ENCODE measurements around the gene NDUFB4.

Gene NDUFB4

DNA sequence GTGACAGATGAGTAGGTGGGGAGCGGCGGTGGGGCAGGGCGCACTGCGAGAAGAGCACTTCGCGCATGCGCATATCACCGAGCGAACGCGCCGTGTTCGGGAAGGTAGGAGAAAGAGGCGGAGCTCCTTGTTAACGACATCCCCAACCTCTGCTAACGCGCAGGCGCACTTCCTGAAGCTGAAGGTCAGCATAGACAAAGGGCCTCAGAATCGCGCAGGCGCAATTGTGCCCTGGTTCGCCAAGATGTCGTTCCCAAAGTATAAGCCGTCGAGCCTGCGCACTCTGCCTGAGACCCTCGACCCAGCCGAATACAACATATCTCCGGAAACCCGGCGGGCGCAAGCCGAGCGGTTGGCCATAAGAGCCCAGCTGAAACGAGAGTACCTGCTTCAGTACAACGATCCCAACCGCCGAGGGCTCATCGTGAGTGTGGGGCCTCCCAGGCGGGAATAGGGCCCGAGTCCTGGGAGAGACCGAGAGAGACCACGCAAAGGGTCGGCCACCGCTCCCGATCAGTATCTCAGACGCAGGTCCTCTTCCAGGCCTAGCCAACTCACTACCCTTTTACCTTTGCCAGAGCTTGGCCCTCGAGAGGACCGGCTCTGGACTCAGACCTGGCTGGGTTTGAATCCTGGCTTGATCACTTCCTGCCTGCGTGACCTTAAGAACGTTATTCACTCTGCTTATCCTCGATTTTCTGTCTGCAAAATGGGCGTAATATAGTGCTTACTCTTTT is at the start of gene NDUFB4:
TSS of gene NDUFB4 (plus strand) at position 221 of the 737 bp plus-strand sequence. CDS start at position 245, 24 bp downstream.
- DNase-seq, result peak; percentile 92

GRCh38 chr3:120550546-120550945 is 45.6 kb upstream of the NDUFB4 start:
- DNase-seq, result no peak

GRCh38 chr3:120552184-120553172 is 43.7 kb upstream of the NDUFB4 start:
- DNase-seq, result no peak

DNA sequence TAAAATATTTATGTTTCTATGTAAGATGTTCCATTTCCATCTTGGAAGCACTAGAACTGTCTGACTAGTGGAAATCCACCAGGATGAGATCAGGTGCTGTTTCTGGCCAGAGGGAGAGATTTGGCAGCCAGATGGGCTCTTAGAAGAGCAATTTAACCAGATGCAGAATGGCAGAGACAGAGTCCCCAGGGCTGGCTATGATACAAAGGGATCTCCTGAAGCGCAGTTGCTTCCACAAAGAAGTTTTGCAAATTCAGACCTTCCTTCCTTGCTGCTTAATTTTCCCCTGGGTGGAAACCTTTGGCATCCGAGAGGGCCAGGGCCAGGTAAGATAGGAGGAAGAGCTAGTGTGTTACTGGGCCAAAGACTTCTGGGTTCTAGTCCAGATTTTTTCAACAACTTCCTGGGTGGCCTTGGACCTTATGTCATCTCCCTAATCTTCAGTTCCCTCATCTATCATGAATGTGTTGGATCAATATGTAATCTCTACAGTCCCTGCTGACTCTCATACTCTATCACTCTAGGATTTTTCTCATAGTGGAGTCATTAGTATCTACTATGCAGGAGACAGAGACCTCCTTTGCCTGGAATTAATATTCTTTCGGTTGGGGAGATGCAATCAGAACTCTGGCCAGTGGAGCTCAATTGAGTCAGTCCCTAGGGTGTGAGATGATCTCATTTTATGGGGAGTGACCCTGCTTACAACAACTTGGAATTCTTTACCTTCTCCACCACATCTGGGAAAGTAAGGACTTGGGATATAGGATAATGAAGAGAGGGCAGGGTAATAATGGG is 41.1 kb upstream of the NDUFB4 start:
- DNase-seq, result no peak

- DNase-seq, result no peak
Measured at GRCh38 chr3:120555657-120556509, 40.3 kb upstream of the NDUFB4 start.

- no peak for DNase-seq
Measured at GRCh38 chr3:120557115-120557514, 39.0 kb upstream of the NDUFB4 start.

GRCh38 chr3:120558771-120559241 is 37.3 kb upstream of the NDUFB4 start:
- DNase-seq, result peak; percentile 82

- no peak for DNase-seq
Measured at GRCh38 chr3:120559242-120560061, 36.7 kb upstream of the NDUFB4 start.

- no peak for DNase-seq
Measured at GRCh38 chr3:120560304-120561250, 35.6 kb upstream of the NDUFB4 start.

DNA sequence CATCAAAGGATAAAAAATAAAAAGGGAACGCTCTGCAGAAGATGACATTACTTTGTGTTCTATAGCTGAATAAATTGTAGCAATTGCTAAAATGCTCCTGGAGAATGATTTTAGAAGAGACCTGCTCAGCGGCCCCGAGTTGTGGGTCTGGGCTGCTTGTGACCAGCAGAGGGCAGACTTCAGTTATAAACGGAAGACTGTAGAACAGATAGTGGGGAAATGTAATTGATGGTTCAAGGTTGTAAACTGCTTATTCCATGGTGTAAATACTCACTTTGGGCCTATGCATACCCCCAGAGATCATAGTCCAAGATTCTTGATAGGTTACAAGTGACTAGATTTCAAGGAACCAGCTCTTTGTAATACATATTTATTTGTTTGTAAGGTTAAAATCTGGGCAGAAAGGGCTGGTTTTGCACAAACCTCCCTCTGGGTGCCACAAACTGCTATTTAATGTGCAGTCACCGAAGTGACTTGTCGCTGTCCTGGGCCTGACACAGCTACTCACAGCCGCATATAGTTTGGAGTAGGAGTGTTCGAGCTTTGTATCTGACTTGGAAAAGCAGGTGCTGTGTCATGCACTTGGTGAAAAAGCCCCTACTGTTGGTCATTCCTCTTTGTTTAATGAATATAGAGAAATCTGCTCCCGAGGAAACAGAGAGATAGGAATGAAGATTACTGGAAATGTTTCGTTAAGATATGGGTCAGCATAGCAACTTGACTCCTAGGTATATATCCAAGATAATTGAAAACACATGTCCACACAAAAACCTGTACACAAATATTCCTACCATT is 34.7 kb upstream of the NDUFB4 start:
- DNase-seq, result peak; percentile 55

DNA sequence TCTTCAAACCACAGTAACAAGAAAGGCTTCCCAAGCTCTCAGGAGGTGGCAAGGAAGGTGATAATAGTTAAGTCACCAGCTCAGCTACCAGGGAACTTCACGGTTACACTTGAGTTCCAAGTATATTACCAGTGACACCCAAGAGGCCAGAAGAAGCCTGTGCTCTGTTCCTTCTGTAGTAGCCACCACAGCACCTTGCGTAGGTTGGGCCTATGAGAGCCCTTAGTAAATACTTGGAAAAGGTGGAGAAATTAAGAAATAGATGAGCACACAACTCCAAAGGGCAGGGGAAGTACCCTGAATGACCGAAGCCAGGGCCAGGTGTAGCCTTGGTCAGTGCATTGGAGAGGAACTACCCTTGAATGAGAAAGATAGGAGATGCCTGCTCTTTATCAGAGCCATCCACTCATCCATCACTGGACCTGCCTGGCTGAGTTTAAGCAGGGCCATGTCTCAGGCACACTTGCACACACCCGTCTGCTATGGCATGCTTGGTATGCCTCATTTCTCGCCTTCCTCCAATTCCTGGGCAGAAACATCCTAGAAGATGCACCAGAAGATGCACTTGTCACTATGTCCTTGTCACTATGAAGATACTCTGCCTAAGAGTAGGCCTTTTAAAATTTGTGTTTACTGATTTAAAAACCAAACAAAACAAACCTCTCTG is 32.6 kb upstream of the NDUFB4 start:
- DNase-seq, result no peak

- no peak for DNase-seq
Measured at GRCh38 chr3:120566243-120566975, 29.7 kb upstream of the NDUFB4 start.

DNA sequence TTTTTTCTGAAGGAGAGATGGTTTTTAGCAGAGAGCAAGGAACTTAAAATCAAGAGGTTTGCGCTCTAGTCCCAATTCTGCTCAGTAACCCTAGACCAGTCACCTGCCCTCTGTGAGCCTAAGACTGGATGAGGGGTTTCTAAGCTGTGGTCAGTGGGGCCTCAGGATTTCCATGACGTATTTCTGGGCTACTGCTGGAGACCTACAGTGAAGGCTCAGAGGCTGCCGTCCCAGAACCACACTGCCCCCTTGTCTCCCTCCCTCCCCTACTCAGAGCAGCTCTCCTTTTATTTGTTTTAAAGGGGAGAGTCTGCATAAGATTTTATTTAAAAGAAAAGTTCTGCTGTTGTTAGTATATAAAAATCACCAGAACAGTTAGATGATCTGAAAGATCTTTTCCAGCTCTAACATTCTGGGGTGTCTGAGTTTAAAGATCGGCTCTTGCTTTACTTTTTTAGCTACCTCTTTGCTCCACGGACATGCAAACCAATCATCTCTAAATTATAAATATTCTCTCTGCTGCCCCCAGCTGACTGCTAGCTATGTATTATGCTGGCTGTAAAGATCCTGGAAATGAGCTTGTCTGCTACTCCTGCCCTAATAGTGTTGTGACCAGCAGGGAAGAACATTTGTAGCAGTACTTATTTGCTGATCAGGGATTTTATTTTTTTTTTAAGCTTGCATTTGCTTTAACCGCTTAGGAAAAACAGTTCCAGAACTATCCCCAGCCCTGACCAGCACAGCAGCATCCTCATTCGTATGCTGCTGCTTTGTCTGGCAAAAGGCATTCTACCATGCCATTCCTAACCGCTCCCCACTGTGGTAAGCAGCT is 28.6 kb upstream of the NDUFB4 start:
- no peak for DNase-seq

DNA sequence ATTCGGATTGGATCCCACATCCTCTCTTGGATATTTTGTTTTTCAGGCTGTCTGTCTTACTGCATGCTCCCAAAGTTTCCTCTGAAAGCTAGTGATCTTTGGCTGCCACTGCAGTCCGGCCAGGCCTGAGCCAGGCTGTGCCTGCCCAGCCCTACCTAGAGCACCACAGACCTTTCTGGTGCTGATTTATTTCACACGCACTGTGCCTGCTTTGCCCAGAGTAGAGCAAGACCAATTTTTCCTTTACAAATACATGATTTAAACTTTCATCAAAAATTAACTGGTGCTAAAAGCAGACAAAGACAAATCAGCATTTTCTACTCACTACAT is 28.0 kb upstream of the NDUFB4 start:
- DNase-seq, result no peak

- no peak for DNase-seq
Measured at GRCh38 chr3:120568598-120568997, 27.5 kb upstream of the NDUFB4 start.

- DNase-seq, result no peak
Measured at GRCh38 chr3:120569222-120570057, 26.7 kb upstream of the NDUFB4 start.
